Measurements from ENCODE around the gene NGEF. TPM values are rescaled to one million over a fixed set of nuclear protein-coding genes. Genes with fewer than 3 reads are reported as not detected.

The NGEF gene
- total and polyA plus RNA-seq, 10 of the 15 experiments (the other 5 are each of a cell fraction or from before 2014, with no cell fraction given) = 0.12 TPM; not detected in 9

DNA sequence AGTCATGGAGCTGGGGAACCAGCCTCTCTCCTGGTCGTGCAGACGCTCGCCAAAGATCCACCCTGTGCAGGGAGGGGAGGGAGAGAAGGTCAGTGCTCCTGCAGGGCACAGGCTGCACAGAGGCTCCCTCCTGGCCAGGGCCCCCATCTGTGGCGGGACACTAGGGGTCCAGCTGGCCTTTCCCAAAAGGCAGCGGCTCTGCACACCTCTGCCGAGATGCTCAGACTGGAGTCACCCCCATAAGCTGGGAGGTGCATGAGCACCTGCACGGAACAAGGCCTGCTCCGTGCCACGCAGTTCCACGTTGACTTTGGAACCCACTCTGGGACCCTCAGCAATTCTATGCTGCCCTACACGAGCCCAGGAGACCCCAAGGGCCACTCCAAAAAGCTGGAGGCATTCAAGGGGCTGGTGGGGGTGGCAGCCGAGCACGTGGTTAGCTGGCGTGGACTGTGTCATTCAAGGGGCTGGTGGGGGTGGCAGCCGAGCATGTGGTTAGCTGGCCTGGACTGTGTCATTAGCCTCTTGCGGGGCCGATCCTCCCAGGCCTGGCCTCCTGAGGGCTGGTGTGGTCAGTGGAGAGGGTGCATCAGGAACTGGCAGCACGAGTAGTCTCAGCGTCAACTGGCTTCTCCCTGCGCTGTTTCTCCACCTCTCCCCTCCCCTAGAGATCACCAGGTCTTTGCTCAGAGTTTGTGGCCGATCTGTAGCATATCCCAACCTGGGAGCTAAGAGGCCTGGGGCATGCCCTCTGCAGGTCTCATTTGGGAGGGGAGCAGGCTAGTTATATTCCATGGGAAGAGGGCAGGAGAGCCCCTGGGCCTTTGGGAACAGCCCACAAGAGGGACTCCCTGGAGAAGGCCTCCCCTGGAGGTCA, 133.2 kb downstream of the NGEF start (continued):
- TF ChIP-seq ZNF592 (IDR thresholded peaks at IDR 0.05) (no peak), NFXL1 (IDR thresholded peaks at IDR 0.05; ENCODE audit: borderline replicate concordance) (no peak), BCL11A (IDR thresholded peaks at IDR 0.05; ENCODE audit: low read depth, low read length) (no peak), RAD51 (IDR thresholded peaks at IDR 0.05) (no peak), BRCA1 (IDR thresholded peaks at IDR 0.05; ENCODE audit: low read depth, low read length) (no peak), MEF2B (IDR thresholded peaks at IDR 0.05; ENCODE audit: partially characterized antibody, poor library complexity, severe bottlenecking) (no peak), USF1 (IDR thresholded peaks at IDR 0.05; ENCODE audit: borderline replicate concordance, extremely low read length, insufficient read depth, low read depth, low read length) (no peak)
